ENCODE results near the gene STRADA.

Gene STRADA

GRCh38 chr17:63700528-63701455, 40.8 kb downstream of the STRADA start:
- H3K27ac ChIP-seq: no peak overlapping the region

GRCh38 chr17:63699638-63700527, 41.7 kb downstream of the STRADA start, which contains the start of gene LIMD2:
Gene LIMD2, minus strand, starts transcription at chr17:63700125. Its CDS starts 827 bp downstream, at chr17:63699298.
- TF ChIP-seq ZFX (IDR thresholded peaks at IDR 0.05): peak; percentile 18; the same call in 1 of the 2 replicates
- TF ChIP-seq CTCF (conservative IDR thresholded peaks at IDR 0.05): no peak
- H3K27ac ChIP-seq: no peak within 1 kb of the TSS

More at GRCh38 chr17:63700528-63701455, 40.8 kb downstream of the STRADA start:
- TF ChIP-seq CTCF (conservative IDR thresholded peaks at IDR 0.05): no peak
- no peak for TF ChIP-seq ZFX (IDR thresholded peaks at IDR 0.05)

- TF ChIP-seq CTCF (conservative IDR thresholded peaks at IDR 0.05) (no peak), ZFX (IDR thresholded peaks at IDR 0.05) (no peak)
- no peak overlapping the region for H3K27ac ChIP-seq
Observed at GRCh38 chr17:63698886-63699637, 42.5 kb downstream of the STRADA start.

DNA sequence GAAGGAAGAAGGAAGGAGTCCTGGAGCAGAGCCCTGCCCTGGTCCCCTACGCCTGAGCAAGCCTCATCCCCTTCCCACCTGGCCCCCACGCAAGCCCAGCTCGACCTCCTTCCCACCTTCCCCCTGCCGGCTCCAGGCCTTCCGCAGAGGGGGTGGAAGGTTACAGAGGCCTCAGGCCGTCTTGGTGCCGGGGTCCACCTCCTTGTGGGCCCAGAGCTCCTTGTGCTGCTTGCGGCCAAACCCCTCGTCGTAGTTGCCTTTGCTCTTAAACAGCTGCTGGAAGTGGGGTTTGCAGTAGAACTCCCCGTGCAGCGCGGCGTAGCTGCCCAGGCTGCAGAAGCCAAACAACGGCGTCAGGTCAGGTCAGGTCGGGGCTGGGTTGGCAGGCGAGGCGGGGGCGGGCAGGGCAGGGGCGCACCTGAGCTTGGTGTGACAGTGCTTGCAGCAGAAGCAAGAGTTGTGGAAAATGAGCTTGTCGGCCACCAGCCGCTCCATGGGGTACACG, 43.2 kb downstream of the STRADA start:
- H3K27ac ChIP-seq: no peak overlapping the region
- no peak for TF ChIP-seq CTCF (conservative IDR thresholded peaks at IDR 0.05)
- no peak for TF ChIP-seq ZFX (IDR thresholded peaks at IDR 0.05)

DNA sequence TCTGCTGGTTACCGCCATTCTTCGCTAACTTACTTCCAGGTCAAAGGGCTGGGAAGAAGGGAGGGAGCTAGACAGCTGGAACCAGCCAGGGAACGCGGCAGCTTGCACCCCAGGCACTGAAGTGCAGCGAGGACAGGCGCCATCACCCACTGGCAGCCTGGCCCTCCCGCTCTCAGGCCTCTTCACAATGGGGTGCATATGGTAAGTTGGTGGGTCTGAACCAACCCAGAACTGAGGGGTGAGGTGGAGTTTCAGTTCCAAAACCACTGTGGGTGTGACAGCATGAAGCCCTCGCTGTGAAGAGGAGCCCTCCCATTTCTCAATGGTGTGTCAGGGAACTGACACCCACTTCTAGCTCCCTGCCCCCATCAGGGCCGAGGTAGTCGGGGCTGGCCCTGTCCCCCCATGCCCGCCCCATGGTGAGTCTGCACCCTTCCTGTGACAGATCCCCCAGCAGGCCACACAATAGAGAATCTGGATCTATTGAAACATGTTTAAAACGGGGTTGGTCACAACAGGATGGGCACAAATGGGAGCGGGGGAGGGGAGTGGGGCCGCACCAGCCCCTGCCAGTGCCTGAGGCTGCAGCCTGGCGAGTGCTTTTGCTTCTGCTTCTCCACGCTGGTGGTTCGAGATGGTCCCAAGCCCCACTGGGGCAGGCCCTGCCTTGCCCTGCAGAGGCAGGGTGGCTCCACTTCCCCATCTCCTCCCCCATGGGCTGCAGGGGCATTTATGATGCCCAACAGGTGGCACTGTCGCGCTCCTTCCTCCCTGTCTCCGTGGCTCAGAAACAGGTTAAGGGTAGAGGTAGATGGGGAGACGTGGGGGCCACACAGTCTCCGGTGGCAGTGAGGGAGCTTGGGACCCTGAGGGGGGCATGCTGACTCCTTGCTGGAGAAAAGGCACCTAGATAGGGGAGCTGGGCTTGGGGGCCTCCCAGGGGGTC, 44.0 kb downstream of the STRADA start:
- no peak overlapping the region for H3K27ac ChIP-seq
- TF ChIP-seq ZFX (IDR thresholded peaks at IDR 0.05): no peak
- peak; percentile 75 for TF ChIP-seq CTCF (conservative IDR thresholded peaks at IDR 0.05)

- no peak overlapping the region for H3K27ac ChIP-seq
- no peak; the same call in 1 of the 2 replicates for TF ChIP-seq CTCF (conservative IDR thresholded peaks at IDR 0.05)
- TF ChIP-seq ZFX (IDR thresholded peaks at IDR 0.05): no peak
Observed at GRCh38 chr17:63696381-63696961, 45.1 kb downstream of the STRADA start.

Data from C4-2B (cell line).